HG03575 (cell line): ENCODE measurements around the gene SGMS1.

Source experiments
- ATAC-seq: cut with Tn5 transposase; IDR thresholded peaks from one replicate; pipeline ENCODE4 v1.9.1; 2021; ENCODE audit not compliant: unreplicated experiment, insufficient number of reproducible peaks, low FRiP score; ENCODE audit errors: extremely low read depth

The SGMS1 gene

GRCh38 chr10:50640238-50640637, 16.5 kb upstream of the SGMS1 start:
- no peak for ATAC-seq

GRCh38 chr10:50636618-50637579, 13.1 kb upstream of the SGMS1 start:
- peak; percentile 60 for ATAC-seq

GRCh38 chr10:50635286-50635685, 11.5 kb upstream of the SGMS1 start:
- ATAC-seq = no peak

GRCh38 chr10:50634479-50634878, 10.7 kb upstream of the SGMS1 start:
- ATAC-seq = no peak

- no peak for ATAC-seq
These were observed 7.3 kb upstream of the SGMS1 start for GRCh38 chr10:50631052-50631451.

GRCh38 chr10:50629495-50630122, 5.9 kb upstream of the SGMS1 start:
- no peak for ATAC-seq

- no peak for ATAC-seq
These were observed 4.1 kb upstream of the SGMS1 start for GRCh38 chr10:50627896-50628295.

GRCh38 chr10:50627443-50627842, 3.7 kb upstream of the SGMS1 start:
- ATAC-seq = no peak

- no peak for ATAC-seq
These were observed 1.9 kb upstream of the SGMS1 start for GRCh38 chr10:50625649-50626132.

GRCh38 chr10:50624866-50625501, 1.2 kb upstream of the SGMS1 start:
- peak; percentile 25 for ATAC-seq

GRCh38 chr10:50624413-50624865, 683 bp upstream of the SGMS1 start:
- peak; percentile 27 for ATAC-seq

- ATAC-seq = no peak
These were observed 772 bp downstream of the SGMS1 start for GRCh38 chr10:50622706-50623662.

- no peak for ATAC-seq
These were observed 1.6 kb downstream of the SGMS1 start for GRCh38 chr10:50621968-50622705.

- ATAC-seq = no peak
These were observed 2.9 kb downstream of the SGMS1 start for GRCh38 chr10:50620899-50621298.

GRCh38 chr10:50619882-50620281, 3.9 kb downstream of the SGMS1 start:
- ATAC-seq = no peak

- ATAC-seq = no peak
These were observed 4.6 kb downstream of the SGMS1 start for GRCh38 chr10:50619166-50619565.

- ATAC-seq = no peak
These were observed 5.1 kb downstream of the SGMS1 start for GRCh38 chr10:50618624-50619023.

GRCh38 chr10:50615658-50616057, 8.1 kb downstream of the SGMS1 start:
- no peak for ATAC-seq
